Pancreas (tissue), 10 donors: Measurements from ENCODE around the gene KAZN. TPM values are rescaled to one million over a fixed set of nuclear protein-coding genes. Genes with fewer than 3 reads are reported as not detected.

Source experiments
- ATAC-seq, 4 donors: fragments of 200-7000 bp; cut with Tn5 transposase; one replicate each; pipeline versions ENCODE4 v1.8.0 to v1.9.1; 2020; ENCODE audit warnings: mild to moderate bottlenecking in 4 of 4, moderate library complexity in 4 of 4
- DNase-seq, 6 donors: peaks; one replicate each; pipeline ENCODE4 v3.0.0-alpha.2; 2020
- FAIRE-seq: peaks from 2 replicates; lab custom pipeline; 2012; peaks lifted over from hg19 to GRCh38; lab: Jason Lieb, UNC
- H3K27ac ChIP-seq, 4 donors: fragments of 200-600 bp; sonication (generic); 1 replicate in 3 of 4; 2 replicates in 1 of 4; pipeline versions ENCODE4 v1.5.0 to v1.8.0; 2020
- H3K27me3 ChIP-seq, 4 donors: fragments of 200-600 bp; one replicate each; pipeline ENCODE4 v1.8.0; 2021
- H3K36me3 ChIP-seq, 3 donors: fragments of 200-600 bp; sonication (generic) in 1 of 3; one replicate each; pipeline versions ENCODE4 v1.5.0 to v1.8.0; 2020 to 2021
- H3K4me1 ChIP-seq, 3 donors: fragments of 200-600 bp; one replicate each; pipeline ENCODE4 v1.8.0; 2021
- H3K4me3 ChIP-seq, 4 donors: fragments of 200-600 bp; sonication (generic) in 2 of 4; one replicate each; pipeline versions ENCODE4 v1.5.0 to v1.8.0; 2020 to 2021
- H3K9me3 ChIP-seq, 4 donors: fragments of 200-600 bp; one replicate each; pipeline ENCODE4 v1.8.0; 2021
- CTCF ChIP-seq, 4 donors: fragments of 200-600 bp; sonication (generic) in 3 of 4; IDR thresholded peaks; one replicate each; pipeline versions ENCODE4 v1.5.0 to v1.8.0; 2021; ENCODE audit warnings: antibody characterized with exemption in 4 of 4
- WGBS, 2 donors: extraction: QIAGEN DNeasy Blood & Tissue Kit; methylation state at CpG; one replicate each; pipeline ENCODE4 v1.1.7; 2013; 5-methylcytosine and 5-hydroxymethylcytosine counted together
- intact Hi-C, 3 donors: fragments of 100-400 bp; cut with DNase I; formaldehyde crosslinking; loops; one replicate each; pipeline versions ENCODE4 v1.11.1 to v1.14.2; 2022
- polyA plus RNA-seq, 2 donors: library from polyadenylated mRNA; stranded (reverse); fragments of 200-250 nt; gene quantifications; one replicate each; pipeline ENCODE4 v1.2.3, GENCODE V29; 2013
- total RNA-seq, 6 donors: library from RNA; stranded (reverse); fragmentation: NEBNext Ultra II Directional in 4 of 6; extraction: Animal tissue kit (Norgen Biotek cat#: 25700) in 4 of 6; gene quantifications; one replicate each; pipeline versions ENCODE4 v1.2.1 to v1.2.4, GENCODE V29; 2021 to 2023
- donor health status: healthy with polysubstance abuse.
- donor health status: DM: no; HTN: no; CAD: no; lungs with moderate emphysema.
- donor health status: DM: no; HTN: no; CAD: no.
- donor health status: control.
- donor health status: control.
- donor health status: Bipolar disorder and iron deficiency.
- donor health status: DM: yes; HTN: yes; CAD: no.
- donor health status: DM: no; HTN: no; CAD: no.
- donor health status: DM: no; HTN: no; CAD: no.
- donor health status: DM: yes; HTN: yes; CAD: no.

The KAZN gene
- total and polyA plus RNA-seq, 8 donors = 2.4 to 6.0 (median 4.1) TPM

GRCh38 chr1:14822996-14823395 is 224.5 kb downstream of the KAZN start:
- DNase-seq (no peak), ATAC-seq (no peak), FAIRE-seq (no peak)
- Histone ChIP-seq H3K4me3 (no peak overlapping the region), H3K36me3 (no peaks in the 10 kb centered on the region), H3K27me3 (no peaks in the 10 kb centered on the region), H3K9me3 (no peaks in the 10 kb centered on the region), H3K4me1 (no peaks in the 10 kb centered on the region), H3K27ac (no peak overlapping the region)
- intact Hi-C loops = no loop called here
- no peak for TF ChIP-seq CTCF (IDR thresholded peaks at IDR 0.05)
- 76 to 84% methylated on average over 14 of the region's 14 CpGs for WGBS, 2 donors

- DNase-seq (no peak), ATAC-seq (no peak), FAIRE-seq (no peak)
- H3K27ac ChIP-seq = no peak overlapping the region
- WGBS, 2 donors = 82 to 89% methylated on average over 6 of the region's 6 CpGs
- no peaks in the 10 kb centered on the region for H3K4me1 ChIP-seq
- intact Hi-C loops = no loop called here
- TF ChIP-seq CTCF (IDR thresholded peaks at IDR 0.05) = no peak
- H3K4me3 ChIP-seq = no peak overlapping the region
- no peaks in the 10 kb centered on the region for H3K36me3 ChIP-seq
- H3K27me3 ChIP-seq = no peaks in the 10 kb centered on the region
- H3K9me3 ChIP-seq = no peaks in the 10 kb centered on the region
Measured at GRCh38 chr1:14824314-14824915, 225.9 kb downstream of the KAZN start.

- DNase-seq (no peak), ATAC-seq (no peak), FAIRE-seq (no peak)
- no peak for TF ChIP-seq CTCF (IDR thresholded peaks at IDR 0.05)
- no peaks in the 10 kb centered on the region for H3K9me3 ChIP-seq
- H3K36me3 ChIP-seq = no peaks in the 10 kb centered on the region
- H3K4me3 ChIP-seq = no peak overlapping the region
- intact Hi-C loops = no loop called here
- 80% methylated on average over 7 of the region's 7 CpGs for WGBS, 2 donors
- no peaks in the 10 kb centered on the region for H3K4me1 ChIP-seq
- H3K27ac ChIP-seq = no peak overlapping the region
- H3K27me3 ChIP-seq = no peaks in the 10 kb centered on the region
Measured at GRCh38 chr1:14825396-14825795, 226.9 kb downstream of the KAZN start.

- Histone ChIP-seq H3K4me3 (no peak overlapping the region), H3K9me3 (no peaks in the 10 kb centered on the region), H3K27me3 (no peaks in the 10 kb centered on the region), H3K27ac (no peak overlapping the region), H3K36me3 (no peaks in the 10 kb centered on the region), H3K4me1 (no peaks in the 10 kb centered on the region)
- FAIRE-seq = no peak
- intact Hi-C loops = no loop called here
- no peak for TF ChIP-seq CTCF (IDR thresholded peaks at IDR 0.05)
- DNase-seq = no peak
- WGBS, 2 donors = 78 to 88% methylated on average over 13 of the region's 13 CpGs
- peak in 3 of 4 donors; percentile 29 to 60 (median 56) for ATAC-seq
Measured at GRCh38 chr1:14826172-14826636, 227.7 kb downstream of the KAZN start.

GRCh38 chr1:14826731-14827326 is 228.3 kb downstream of the KAZN start:
- H3K9me3 ChIP-seq = no peaks in the 10 kb centered on the region
- H3K4me3 ChIP-seq = no peak overlapping the region
- no peak overlapping the region for H3K27ac ChIP-seq
- no peaks in the 10 kb centered on the region for H3K4me1 ChIP-seq
- no peak for TF ChIP-seq CTCF (IDR thresholded peaks at IDR 0.05)
- DNase-seq (no peak), ATAC-seq (no peak), FAIRE-seq (no peak)
- intact Hi-C loops = no loop called here
- WGBS, 2 donors = 85 to 96% methylated on average over 11 of the region's 11 CpGs
- H3K36me3 ChIP-seq = no peaks in the 10 kb centered on the region
- H3K27me3 ChIP-seq = no peaks in the 10 kb centered on the region
